ENCODE measurements around the gene ZFAND2B.
A peak's percentile ranks its signal among the peaks of the same experiment; 100 is the strongest.
"Not testable (repeated sequence)": the region's sequence is repeated elsewhere in the genome, so short reads cannot be mapped to it uniquely, and the experiment has no call there.

Gene ZFAND2B

GRCh38 chr2:219250049-219250781, 43.6 kb downstream of the ZFAND2B start:
- DNase-seq (ENCODE audit: low spot score) = no peak

- DNase-seq (ENCODE audit: low spot score) = peak; percentile 8
Measured at GRCh38 chr2:219251656-219252055, 45.1 kb downstream of the ZFAND2B start.

GRCh38 chr2:219252084-219252483, 45.5 kb downstream of the ZFAND2B start:
- no peak for DNase-seq (ENCODE audit: low spot score)

- DNase-seq (ENCODE audit: low spot score) = peak; percentile 11
Measured at GRCh38 chr2:219252570-219252899, 46.0 kb downstream of the ZFAND2B start.

GRCh38 chr2:219252900-219253752, 46.5 kb downstream of the ZFAND2B start, which contains the start of gene TUBA4B:
Gene TUBA4B (plus strand): TSS chr2:219253243. CDS start chr2:219253408, 165 bp downstream.
- DNase-seq (ENCODE audit: low spot score) = peak; percentile 50

GRCh38 chr2:219253753-219254589, 47.4 kb downstream of the ZFAND2B start, which contains the start of gene TUBA4A:
Gene TUBA4A (minus strand): TSS chr2:219253918. CDS start chr2:219253858, 60 bp downstream.
- DNase-seq (ENCODE audit: low spot score) = peak; percentile 97

- DNase-seq (ENCODE audit: low spot score) = peak; percentile 13
Measured at GRCh38 chr2:219254590-219255201, 48.1 kb downstream of the ZFAND2B start.

GRCh38 chr2:219258942-219259341, 52.4 kb downstream of the ZFAND2B start:
- not testable (repeated sequence) for DNase-seq (ENCODE audit: low spot score)

Data from GM03348 (cell line).